Stimulated activated CD8-positive, alpha-beta memory T cell treated with anti-CD3 and anti-CD28 coated beads, Interleukin-4, amount 100 ng/mL, for 24 hours (primary cell): ENCODE results near the gene SUSD1.
A peak's percentile ranks its signal among the peaks of the same experiment; 100 is the strongest.
"Not testable (repeated sequence)": the region's sequence is repeated elsewhere in the genome, so short reads cannot be mapped to it uniquely, and the experiment has no call there.

Source experiments
- DNase-seq: peaks from one replicate; pipeline ENCODE4 v3.0.0-alpha.2; 2020; ENCODE audit warnings: low read depth

Gene SUSD1

DNA sequence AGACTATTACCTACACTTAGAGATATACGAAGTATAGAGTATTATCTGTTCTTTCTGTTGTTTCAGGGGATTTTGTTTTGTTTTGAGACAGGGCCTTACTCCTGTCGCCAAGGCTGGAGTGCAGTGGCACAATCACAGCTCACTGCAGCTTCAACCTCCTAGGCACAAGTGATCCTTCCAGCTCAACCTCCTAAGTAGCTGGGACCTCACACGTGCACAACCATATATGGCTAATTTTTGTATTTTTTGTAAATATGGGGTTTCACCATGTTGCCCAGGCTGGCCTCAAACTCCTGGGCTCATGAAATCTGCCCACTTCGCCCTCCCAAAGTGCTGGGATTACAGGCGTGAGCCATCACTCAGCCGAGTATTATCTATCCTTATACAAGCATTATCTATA, 45.9 kb downstream of the SUSD1 start:
- DNase-seq, result no peak

- not testable (repeated sequence) for DNase-seq
These were observed 46.7 kb downstream of the SUSD1 start for GRCh38 chr9:112128399-112128798.

DNA sequence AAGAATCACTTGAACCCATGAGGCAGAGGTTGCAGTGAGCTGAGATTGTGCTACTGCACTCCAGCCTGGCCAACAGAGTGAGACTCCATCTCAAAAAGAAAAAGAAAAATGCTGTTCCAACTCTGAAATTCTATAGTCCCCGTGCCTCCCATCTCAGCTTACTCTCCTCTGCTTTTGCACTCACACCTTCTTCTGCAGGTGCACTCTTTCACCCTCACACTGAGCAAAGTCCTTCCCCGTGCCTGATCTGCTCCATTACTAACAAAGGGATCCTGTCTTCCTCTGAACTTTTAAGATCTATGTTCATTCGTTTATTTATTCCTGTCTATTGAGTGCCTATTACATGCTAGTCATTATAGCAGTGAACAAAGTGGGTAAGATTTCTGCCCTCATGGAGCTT, 47.8 kb downstream of the SUSD1 start:
- DNase-seq, result no peak

DNA sequence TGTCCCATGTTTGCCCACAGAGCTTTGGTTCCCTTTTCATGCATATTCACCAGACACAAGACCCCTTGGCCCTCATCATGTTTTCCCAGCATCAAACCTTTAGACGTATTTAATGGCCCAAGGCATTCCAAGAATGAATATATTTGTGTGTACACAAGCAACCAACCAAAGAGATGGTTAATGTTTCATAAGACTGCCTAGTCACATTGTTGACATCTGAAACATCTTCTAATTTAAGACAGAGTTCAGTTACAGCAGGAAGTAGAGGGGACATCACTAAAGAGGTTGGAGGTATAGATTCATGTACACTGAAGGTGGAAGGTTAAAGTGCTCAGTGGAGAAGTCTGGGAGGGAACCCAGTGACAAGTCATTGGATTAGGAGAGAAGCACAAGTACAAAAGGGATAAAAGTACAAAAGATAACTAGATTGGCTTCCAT, 49.1 kb downstream of the SUSD1 start:
- no peak for DNase-seq

DNA sequence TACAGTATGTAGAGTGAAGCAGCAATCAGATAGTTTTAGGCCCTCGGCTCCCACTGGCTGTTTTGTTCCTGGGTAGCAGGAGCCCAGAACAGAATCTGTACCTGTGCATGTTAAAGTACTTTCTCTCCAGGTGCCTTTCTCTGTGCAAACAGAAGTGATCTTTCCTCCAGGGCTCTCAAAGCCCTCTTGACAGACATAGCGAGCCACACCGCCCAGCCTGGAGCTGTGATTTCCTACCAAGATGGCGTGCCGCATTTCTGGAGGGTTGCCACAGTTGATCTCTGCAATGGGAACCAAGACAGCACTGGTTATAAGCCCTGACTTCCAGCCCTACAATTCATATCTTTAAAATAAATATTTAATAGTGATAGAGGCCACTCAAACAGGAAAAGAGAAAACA, 50.9 kb downstream of the SUSD1 start:
- DNase-seq, result no peak

DNA sequence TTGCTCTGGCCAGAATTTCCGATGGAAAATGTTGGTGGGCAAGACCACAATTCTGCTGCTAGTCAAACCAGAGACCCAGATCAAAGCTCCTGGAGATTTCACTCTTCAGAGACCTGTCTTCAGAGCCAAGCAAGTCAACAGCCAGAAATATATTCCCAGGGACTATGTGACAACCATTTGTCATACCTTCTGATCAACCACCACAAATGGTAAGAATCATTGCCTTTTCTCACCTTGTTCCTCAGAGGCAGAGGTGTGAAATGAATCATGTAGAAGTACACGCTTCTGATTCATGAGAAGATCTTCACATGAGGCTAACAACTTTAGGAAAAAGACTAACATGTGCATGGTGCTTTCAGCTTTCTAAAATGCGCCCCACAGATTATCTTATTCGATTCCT, 53.5 kb downstream of the SUSD1 start:
- no peak for DNase-seq

DNA sequence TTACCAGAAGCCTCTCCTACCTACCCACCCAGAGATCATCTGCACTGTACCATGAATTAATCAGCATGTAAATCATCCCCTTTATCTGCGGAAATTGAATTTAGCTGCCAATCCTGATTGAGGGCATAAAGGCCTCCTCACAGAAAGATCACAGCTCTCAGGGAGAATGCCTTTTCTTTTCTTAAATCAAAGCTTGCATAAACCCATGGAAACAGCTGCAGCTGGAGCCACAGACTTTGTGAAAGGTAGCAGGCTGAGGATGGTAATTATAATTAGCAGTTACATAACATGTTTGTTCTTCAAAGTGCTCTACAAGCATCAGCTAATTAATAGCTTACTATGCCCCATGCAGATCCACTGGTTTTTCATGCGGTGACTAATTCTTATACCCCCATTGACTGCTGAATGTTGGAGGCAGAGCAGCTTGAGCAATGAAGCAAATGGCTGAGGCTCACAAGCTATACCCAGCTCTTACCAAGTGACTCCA, 54.6 kb downstream of the SUSD1 start:
- DNase-seq, result no peak

- DNase-seq, result no peak
These were observed 55.1 kb downstream of the SUSD1 start for GRCh38 chr9:112120030-112120341.

GRCh38 chr9:112119225-112120029, 55.7 kb downstream of the SUSD1 start:
- no peak for DNase-seq

GRCh38 chr9:112118009-112118408, 57.1 kb downstream of the SUSD1 start:
- no peak for DNase-seq

DNA sequence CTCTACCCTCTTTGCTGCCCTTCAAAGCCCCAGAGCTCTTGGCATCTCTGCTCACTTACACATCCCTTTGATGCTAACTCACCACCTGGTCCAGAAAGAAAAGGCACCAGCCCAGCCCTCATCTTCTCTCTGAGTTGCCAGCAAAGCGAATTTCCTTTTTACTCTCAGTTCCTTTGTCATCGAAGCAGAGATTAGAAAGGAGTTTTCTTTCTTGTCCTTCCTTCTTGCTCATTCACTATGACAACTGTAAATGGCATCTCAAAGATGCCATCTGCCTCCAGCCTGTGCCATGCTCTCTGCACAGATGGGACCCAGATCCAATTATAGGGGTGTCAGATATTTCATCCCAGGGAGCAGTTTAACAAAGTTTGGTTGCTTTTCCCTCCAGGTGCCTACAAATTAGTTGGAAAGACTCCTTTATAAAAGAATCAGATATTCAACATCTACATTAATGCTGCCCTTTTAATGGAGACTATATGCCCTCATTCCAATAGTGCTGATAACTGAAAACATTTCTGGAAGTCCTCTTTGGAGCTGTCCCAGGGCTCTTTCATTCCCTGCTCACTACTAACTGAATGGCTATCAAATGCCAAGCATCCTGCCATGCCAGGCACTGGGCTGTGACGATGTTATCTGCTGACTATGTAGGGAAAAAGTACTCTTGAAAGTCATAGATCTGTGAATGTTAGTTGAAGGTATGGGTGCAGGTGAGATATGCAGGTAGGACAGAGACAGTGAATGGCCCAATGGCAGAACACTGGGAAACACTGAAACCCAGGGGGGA, 58.9 kb downstream of the SUSD1 start:
- no peak for DNase-seq

DNA sequence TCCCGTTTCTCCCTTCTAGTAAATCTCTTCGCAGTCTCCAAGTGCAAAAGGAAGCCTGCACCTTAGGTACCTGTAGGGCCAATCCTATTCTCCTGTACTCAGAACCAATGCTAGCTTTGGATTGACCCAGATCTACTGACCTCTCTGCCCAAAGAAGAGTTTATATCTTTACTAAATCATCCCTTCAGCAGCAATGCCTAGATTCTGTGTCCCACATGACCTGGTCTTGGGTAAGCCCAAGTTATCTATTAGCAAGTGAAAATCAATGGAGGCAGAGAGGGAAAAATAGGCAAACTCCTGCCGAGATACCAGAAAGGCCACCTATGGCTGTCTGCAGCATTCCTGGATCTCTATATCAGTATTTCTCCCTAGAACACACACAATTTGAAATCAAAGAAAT, 60.0 kb downstream of the SUSD1 start:
- no peak for DNase-seq

DNA sequence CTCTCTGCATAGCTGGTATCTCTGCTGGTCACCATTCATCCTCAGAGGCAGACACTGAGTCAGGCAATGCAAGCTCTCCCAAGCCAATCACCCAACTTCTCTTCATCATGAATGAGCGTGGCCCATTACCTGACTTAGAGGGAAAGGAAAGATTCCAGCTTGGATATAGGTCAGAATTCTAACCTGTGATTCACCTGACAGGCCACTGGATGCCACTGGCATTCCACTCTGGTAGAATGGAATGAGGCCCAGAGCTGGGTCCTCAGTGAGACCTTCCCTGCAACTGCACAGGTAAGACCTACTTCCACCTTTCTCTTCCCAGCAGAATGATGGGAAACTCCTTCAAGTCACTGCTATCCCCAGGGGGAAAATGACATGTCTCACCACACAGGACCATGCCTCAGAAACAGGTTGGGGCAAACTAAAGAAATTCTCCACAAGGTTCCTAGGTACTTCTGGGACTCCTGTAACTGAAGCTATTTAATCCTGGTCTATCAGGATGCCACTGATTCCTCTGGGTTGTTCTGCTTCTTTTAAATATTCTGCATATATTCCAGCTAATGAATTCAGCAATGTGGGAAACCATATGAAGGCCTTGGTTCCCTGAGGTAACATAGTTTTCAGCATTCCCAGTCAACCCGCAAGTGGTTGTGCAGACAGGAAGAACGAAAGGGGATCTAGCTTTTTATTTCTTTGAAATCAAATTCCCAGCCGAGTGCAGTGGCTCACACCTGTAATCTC, 62.0 kb downstream of the SUSD1 start:
- no peak for DNase-seq

- DNase-seq, result no peak
These were observed 62.6 kb downstream of the SUSD1 start for GRCh38 chr9:112112519-112112918.

DNA sequence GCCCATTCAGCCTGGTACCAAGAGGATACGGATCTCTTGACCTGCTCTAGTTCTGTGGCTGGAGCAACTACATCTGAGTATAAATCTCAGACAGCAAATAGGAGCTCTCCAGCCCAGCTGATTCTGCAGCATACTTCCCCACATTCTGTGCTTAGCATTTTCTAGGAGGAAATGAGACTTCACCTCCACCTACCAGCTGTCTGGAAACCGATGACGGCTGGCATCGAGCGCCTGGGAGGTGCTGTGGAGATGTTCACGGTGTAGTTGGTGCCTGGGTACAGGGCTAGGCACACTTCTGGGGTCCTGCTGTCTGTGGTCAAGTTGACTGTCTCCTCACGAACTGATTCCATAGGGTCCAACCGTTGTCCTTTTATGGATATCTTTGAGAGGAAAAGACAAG, 63.6 kb downstream of the SUSD1 start:
- no peak for DNase-seq

DNA sequence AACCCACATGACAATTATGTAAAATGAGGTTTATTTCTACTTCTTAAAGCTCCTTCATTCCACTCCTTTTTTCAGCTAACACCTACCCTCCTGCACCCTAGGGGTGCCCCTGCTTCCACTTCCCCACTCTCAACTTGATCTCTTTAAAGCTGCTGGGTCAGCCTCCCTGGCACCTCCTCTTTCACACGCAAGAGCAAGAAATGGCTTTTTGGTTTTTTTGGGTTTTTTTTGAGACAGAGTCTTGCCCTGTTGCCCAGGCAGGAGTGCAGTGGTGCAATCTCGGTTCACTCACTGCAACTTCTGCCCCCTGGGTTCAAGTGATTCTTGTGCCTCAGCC, 64.4 kb downstream of the SUSD1 start:
- no peak for DNase-seq

DNA sequence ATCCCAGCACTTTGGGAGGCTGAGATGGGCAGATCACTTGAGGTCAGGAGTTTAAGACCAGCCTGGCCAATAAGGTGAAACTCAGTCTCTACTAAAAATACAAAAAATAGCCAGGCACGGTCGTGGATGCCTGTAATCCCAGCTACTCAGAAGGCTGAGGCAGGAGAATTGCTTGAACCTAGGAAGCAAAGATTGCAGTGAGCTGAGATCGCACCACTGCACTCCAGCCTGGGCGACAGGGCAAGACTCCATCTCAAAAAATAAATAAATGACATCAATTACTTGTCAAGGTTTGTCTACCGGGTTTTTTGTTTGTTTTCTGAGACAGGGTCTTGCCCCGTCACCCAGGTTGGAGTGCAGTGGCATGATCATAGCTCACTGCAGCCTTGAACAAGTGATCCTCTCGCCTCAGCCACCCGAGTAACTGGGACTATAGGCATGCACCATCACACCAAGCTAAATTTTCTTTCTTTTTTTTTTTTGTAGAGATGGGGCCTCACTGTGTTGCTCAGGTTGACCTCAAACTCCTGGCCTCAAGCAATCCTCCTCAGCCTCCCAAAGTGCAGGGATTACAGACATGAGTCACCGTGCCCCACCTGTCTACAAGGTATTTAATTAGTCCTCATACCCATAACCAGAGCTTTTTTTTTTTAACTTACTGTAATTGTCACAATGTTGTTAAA, 64.9 kb downstream of the SUSD1 start:
- DNase-seq, result no peak

DNA sequence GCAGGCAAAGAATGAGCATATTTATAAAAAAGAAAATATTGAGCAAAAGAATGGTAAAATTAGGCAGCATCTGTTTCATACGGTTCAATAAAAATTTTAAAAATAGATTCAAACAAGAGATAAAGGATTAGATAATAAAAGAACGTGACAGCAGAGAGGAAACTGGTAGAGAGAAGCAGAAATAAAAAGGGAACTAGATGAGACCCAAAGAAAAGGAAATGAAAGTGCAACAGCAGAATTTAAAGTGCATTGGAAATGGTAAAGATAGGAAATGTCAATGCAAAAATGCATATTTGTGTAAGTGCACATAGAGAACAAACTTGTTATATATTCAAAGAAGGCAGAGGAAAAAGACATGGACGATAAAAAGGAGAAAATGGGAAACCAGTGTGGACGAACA, 70.2 kb downstream of the SUSD1 start:
- no peak for DNase-seq

DNA sequence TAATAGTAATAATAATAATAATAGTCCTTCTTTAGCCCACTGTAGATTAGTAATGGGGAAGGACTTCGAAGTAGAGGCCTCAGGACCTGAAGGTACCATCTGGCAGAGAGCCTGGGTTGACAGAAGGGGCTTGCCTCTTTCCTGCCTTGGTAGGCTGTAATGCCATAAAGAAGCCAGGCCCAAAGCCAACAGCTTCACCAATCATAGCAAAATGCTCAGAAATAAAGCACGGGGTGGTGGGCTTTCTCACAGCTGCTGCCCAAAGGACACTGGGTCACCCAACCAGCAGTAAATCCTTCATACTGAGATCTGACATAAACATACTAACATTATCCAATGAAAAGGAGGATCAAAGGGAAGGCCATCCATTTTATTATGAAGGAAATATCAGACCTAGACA, 70.7 kb downstream of the SUSD1 start:
- no peak for DNase-seq

GRCh38 chr9:112103405-112103804, 71.7 kb downstream of the SUSD1 start:
- no peak for DNase-seq

GRCh38 chr9:112097712-112098688, 77.1 kb downstream of the SUSD1 start:
- DNase-seq, result peak; percentile 36
